Immature natural killer cell (primary cell): ENCODE data around the gene AQP11. TPM values are rescaled to one million over a fixed set of nuclear protein-coding genes. Genes with fewer than 3 reads are reported as not detected.
"Not testable (repeated sequence)": the region's sequence is repeated elsewhere in the genome, so short reads cannot be mapped to it uniquely, and the experiment has no call there.

Experiments used
- DNase-seq, 3 donors: peaks; one replicate each; pipeline ENCODE4 v3.0.0; 2022; ENCODE audit warnings: mixed read lengths in 1 of 3
- H3K27ac Mint-ChIP-seq, 6 donors: one replicate each; pipeline ENCODE4 v1.8.0; 2020; ENCODE audit warnings: mixed read lengths in 6 of 6, mild to moderate bottlenecking in 5 of 6, inconsistent platforms in 4 of 6, moderate library complexity in 3 of 6
- H3K27me3 Mint-ChIP-seq, 3 donors: one replicate each; pipeline ENCODE4 v1.8.0; 2020 to 2021; ENCODE audit warnings: low read depth in 3 of 3, mild to moderate bottlenecking in 3 of 3, mixed read lengths in 3 of 3, moderate library complexity in 3 of 3, inconsistent platforms in 1 of 3
- H3K36me3 Mint-ChIP-seq, 3 donors: one replicate each; pipeline ENCODE4 v1.8.0; 2020; ENCODE audit warnings: mixed read lengths in 3 of 3, inconsistent platforms in 2 of 3, mild to moderate bottlenecking in 2 of 3
- H3K4me1 Mint-ChIP-seq, 2 donors: one replicate each; pipeline ENCODE4 v1.8.0; 2020; ENCODE audit warnings: inconsistent platforms in 2 of 2, mild to moderate bottlenecking in 2 of 2, mixed read lengths in 2 of 2, moderate library complexity in 1 of 2
- H3K4me3 Mint-ChIP-seq, 5 donors: one replicate each; pipeline ENCODE4 v1.8.0; 2020; ENCODE audit warnings: mild to moderate bottlenecking in 5 of 5, mixed read lengths in 5 of 5, inconsistent platforms in 3 of 5, moderate library complexity in 3 of 5
- H3K9me3 Mint-ChIP-seq, 6 donors: one replicate each; pipeline ENCODE4 v1.8.0; 2020; ENCODE audit warnings: mild to moderate bottlenecking in 6 of 6, mixed read lengths in 6 of 6, inconsistent platforms in 4 of 6, moderate library complexity in 3 of 6
- polyA plus RNA-seq, 3 donors: library from polyadenylated mRNA; unstranded; fragments of 300-500 nt; fragmentation: Illumina TruSeq; gene quantifications; one replicate each; pipeline ENCODE4 v1.2.3, GENCODE V29; 2021

The AQP11 gene
- 1 to 10 TPM in 1 of 3 donors, under 1 TPM in 2; 0.58 to 1.1 (median 0.78) TPM for polyA plus RNA-seq

DNA sequence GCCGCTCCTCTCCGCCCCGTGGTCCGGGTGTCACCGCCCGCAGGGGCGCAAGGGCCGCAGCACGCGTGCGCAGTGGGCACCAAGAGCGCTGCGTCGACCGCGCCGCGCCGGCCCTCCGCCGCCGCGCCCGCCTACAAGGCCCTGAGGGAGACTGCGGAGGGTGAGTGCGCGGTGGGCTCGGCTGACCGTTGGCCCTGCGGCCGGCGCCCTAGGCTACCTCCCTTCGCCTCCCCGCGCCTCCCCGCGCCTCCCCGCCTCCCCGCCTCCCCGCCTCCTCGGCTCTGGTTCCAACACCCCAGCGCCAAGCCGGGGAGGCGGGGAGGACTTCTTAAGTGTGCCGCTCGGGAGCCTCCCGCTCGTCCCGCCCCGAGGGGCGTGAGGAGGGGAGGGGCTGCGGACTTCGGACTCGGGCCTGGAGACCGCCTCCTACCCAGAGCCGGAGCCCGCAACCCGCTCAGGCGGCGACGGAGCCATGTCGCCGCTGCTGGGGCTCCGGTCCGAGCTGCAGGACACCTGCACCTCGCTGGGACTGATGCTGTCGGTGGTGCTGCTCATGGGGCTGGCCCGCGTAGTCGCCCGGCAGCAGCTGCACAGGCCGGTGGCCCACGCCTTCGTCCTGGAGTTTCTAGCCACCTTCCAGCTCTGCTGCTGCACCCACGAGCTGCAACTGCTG lies at the start of gene AQP11:
Gene AQP11 (plus strand): TSS at position 433 of the 673 bp plus-strand sequence. CDS start 40 bp downstream, at position 473.
- peaks cover 19 to 20% of the 10 kb centered on the region in 2 donors for H3K4me1 Mint-ChIP-seq
- H3K27ac Mint-ChIP-seq, result peak within 1 kb of the TSS; percentile 50 to 75 (median 63)
- peak within 1 kb of the TSS; percentile 91 to 95 (median 92) for H3K4me3 Mint-ChIP-seq
- peak; percentile 67 to 73 (median 70) for DNase-seq
- H3K27me3 Mint-ChIP-seq, result peaks cover 0 to 9% (median 2%) of the 10 kb centered on the region in 3 donors
- no peaks in the 10 kb centered on the region for H3K36me3 Mint-ChIP-seq
- no peaks in the 10 kb centered on the region for H3K9me3 Mint-ChIP-seq

DNA sequence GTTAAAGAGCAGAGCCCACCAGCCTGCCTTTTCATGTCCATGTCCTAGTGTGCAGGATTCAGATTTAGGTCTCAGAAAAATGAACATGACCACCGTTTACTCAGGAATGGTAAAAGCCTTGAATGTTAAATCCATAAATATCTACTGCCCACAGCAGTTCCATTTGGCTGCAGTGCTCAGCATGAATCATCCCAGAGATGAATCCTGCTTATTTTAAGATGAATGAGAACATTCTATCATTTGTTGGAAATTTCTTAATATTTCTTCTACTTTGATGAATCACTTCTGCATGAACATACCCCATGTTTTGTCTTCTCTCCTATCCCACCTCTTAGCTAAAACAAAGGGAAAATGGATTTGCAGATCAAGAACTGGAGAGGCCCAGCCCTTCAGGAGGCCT lies 47.5 kb upstream of the AQP11 start:
- Mint-ChIP-seq H3K36me3 (no peaks in the 10 kb centered on the region), H3K4me3 (no peak overlapping the region), H3K9me3 (no peaks in the 10 kb centered on the region), H3K4me1 (no peaks in the 10 kb centered on the region), H3K27ac (no peak overlapping the region), H3K27me3 (peaks cover 0 to 2% (median 0%) of the 10 kb centered on the region in 3 donors)
- DNase-seq, result no peak

- Mint-ChIP-seq H3K27me3 (peaks cover 0 to 5% (median 5%) of the 10 kb centered on the region in 3 donors), H3K27ac (no peak overlapping the region), H3K4me1 (peaks cover 0 to 7% of the 10 kb centered on the region in 2 donors), H3K4me3 (no peak overlapping the region), H3K9me3 (no peaks in the 10 kb centered on the region), H3K36me3 (no peaks in the 10 kb centered on the region)
- DNase-seq, result no peak
These were observed 42.5 kb upstream of the AQP11 start for GRCh38 chr11:77547047-77547836.

- Mint-ChIP-seq H3K9me3 (no peaks in the 10 kb centered on the region), H3K27me3 (peaks cover 0 to 5% (median 5%) of the 10 kb centered on the region in 3 donors), H3K4me1 (peaks cover 0 to 7% of the 10 kb centered on the region in 2 donors), H3K4me3 (no peak overlapping the region), H3K27ac (no peak overlapping the region), H3K36me3 (no peaks in the 10 kb centered on the region)
- peak; percentile 12 to 34 (median 31) for DNase-seq
These were observed 41.7 kb upstream of the AQP11 start for GRCh38 chr11:77547863-77548551.

GRCh38 chr11:77548552-77549445 lies 41.0 kb upstream of the AQP11 start:
- Mint-ChIP-seq H3K4me3 (no peak overlapping the region), H3K9me3 (no peaks in the 10 kb centered on the region), H3K36me3 (no peaks in the 10 kb centered on the region), H3K27ac (no peak overlapping the region), H3K4me1 (peaks cover 0 to 7% of the 10 kb centered on the region in 2 donors), H3K27me3 (peaks cover 0 to 5% (median 5%) of the 10 kb centered on the region in 3 donors)
- DNase-seq, result peak in 1 of 3 donors; percentile 0

DNA sequence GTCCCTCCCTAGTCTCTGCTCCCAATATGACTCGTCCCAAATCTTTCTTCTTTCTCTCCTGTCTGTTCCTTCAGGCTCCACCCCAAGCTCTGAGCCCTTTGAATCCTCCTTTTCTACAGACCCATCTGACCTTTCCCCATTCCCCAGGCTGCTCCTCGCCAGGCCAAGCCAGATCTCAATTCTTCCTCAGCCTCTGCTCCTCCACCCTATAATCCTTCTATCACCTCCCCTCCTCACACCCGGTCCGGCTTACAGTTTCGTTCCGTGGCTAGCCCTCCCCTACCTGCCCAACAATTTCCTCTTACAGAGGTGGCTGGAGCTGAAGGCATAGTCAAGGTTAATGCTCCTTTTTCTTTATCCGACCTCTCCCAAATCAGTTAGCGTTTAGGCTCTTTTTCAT lies 38.3 kb upstream of the AQP11 start:
- H3K27me3 Mint-ChIP-seq, H3K36me3 Mint-ChIP-seq, DNase-seq, H3K4me3 Mint-ChIP-seq, H3K27ac Mint-ChIP-seq, H3K9me3 Mint-ChIP-seq, H3K4me1 Mint-ChIP-seq: not testable (repeated sequence)

DNA sequence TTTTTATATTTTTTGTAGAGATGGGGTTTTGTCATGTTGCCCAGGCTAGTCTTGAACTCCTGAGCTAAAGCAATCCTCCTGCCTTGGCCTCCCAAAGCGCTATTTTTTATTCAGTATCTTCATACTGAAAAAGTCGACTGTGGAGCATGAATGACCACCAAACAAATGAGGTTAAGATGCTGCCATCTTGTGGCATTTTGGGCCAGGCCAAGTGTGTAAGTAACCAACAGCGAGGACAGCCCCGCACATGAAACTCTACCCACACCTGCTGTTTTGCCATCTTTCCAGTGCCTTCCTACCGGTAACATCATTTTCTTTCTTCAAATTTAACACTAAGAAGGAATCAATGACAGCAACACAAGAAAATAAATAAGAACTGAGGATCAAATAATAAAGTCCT lies 32.2 kb upstream of the AQP11 start:
- H3K27ac Mint-ChIP-seq, result no peak overlapping the region
- H3K4me1 Mint-ChIP-seq, result no peaks in the 10 kb centered on the region
- H3K9me3 Mint-ChIP-seq, result no peaks in the 10 kb centered on the region
- no peaks in the 10 kb centered on the region for H3K36me3 Mint-ChIP-seq
- no peak overlapping the region for H3K4me3 Mint-ChIP-seq
- no peak for DNase-seq
- H3K27me3 Mint-ChIP-seq, result peaks cover 0 to 2% (median 0%) of the 10 kb centered on the region in 3 donors

DNA sequence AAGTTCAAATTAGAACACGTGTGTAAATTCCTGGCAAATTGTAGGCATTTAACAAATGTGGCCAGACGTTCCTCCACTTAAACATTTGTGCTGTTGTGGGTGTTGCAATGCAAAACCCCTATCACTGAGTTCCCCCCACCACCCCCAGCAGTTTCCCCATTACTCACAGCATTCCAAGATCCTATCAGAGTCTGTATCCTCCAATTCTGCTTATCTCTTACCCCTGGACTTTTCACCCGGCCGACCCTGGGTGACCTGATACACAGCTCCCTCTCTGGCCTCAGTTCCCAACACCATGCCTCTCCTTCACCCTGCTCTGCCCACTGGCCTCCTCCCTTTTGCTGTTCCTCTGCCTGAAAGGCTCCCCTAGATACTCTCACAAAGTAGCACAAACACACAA lies 31.4 kb upstream of the AQP11 start:
- H3K36me3 Mint-ChIP-seq, result no peaks in the 10 kb centered on the region
- peak overlapping the region in 1 of 6 donors; percentile 6 for H3K27ac Mint-ChIP-seq
- H3K4me1 Mint-ChIP-seq, result no peaks in the 10 kb centered on the region
- H3K27me3 Mint-ChIP-seq, result peaks cover 0 to 2% (median 0%) of the 10 kb centered on the region in 3 donors
- no peaks in the 10 kb centered on the region for H3K9me3 Mint-ChIP-seq
- DNase-seq, result no peak
- no peak overlapping the region for H3K4me3 Mint-ChIP-seq

GRCh38 chr11:77559686-77560401 lies 29.9 kb upstream of the AQP11 start:
- no peaks in the 10 kb centered on the region for H3K36me3 Mint-ChIP-seq

DNA sequence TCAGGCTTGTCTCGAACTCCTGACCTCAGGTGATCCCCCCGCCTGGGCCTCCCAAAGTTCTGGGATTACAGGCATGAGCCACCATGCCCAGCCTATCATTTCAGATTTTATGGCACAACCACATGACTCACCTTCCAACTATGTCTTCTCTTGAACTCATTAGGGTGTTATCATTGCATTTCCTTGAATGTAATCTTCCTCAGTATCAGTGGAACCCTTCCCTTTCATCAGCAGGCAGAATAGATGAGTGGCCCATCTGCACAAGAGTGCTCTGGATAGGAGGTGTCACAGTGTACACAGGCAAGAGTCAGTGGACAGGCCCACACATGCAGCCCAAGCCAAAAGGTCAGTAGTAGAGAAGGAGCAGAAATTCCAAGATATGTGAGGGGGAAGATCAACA lies 29.1 kb upstream of the AQP11 start:
- peaks cover 0 to 2% (median 2%) of the 10 kb centered on the region in 3 donors for H3K27me3 Mint-ChIP-seq
- peaks cover 0 to 3% (median 0%) of the 10 kb centered on the region in 6 donors for H3K9me3 Mint-ChIP-seq
- no peak overlapping the region for H3K27ac Mint-ChIP-seq
- no peaks in the 10 kb centered on the region for H3K36me3 Mint-ChIP-seq
- no peak overlapping the region for H3K4me3 Mint-ChIP-seq
- no peaks in the 10 kb centered on the region for H3K4me1 Mint-ChIP-seq
- DNase-seq, result no peak

More at GRCh38 chr11:77559686-77560401, 29.9 kb upstream of the AQP11 start:
- DNase-seq, result no peak
- Mint-ChIP-seq H3K9me3 (peaks cover 0 to under 1% (median 0%) of the 10 kb centered on the region in 6 donors), H3K4me3 (no peak overlapping the region), H3K27me3 (peaks cover 0 to 2% (median 2%) of the 10 kb centered on the region in 3 donors), H3K4me1 (no peaks in the 10 kb centered on the region), H3K27ac (no peak overlapping the region)

DNA sequence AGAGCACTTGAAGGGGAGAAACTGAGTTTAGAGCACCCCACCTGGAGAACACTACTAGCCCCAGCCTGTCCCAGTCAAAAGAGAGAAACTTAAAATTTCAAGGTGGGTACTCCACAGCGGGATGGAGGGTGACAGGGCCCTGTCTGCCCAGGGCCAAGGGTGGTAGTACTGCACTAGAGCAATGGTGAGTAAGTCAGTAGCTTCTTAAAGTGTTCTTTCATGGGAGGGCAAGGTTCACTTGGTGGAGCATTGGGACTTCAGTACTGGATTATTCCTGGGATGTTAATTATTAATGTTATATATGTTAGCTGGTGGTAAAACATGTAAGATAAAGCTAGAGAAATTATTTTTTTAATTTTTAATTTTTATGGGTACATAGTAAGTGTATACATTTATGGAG lies 28.5 kb upstream of the AQP11 start:
- DNase-seq, result no peak
- H3K27me3 Mint-ChIP-seq, result peaks cover 1 to 2% (median 2%) of the 10 kb centered on the region in 3 donors
- H3K9me3 Mint-ChIP-seq, result peaks cover 0 to 3% (median 0%) of the 10 kb centered on the region in 6 donors
- H3K27ac Mint-ChIP-seq, result no peak overlapping the region
- H3K4me1 Mint-ChIP-seq, result no peaks in the 10 kb centered on the region
- no peaks in the 10 kb centered on the region for H3K36me3 Mint-ChIP-seq
- H3K4me3 Mint-ChIP-seq, result no peak overlapping the region

GRCh38 chr11:77568306-77568705 lies 21.4 kb upstream of the AQP11 start:
- Mint-ChIP-seq H3K9me3 (peaks cover 0 to 3% (median 0%) of the 10 kb centered on the region in 6 donors), H3K4me3 (no peak overlapping the region), H3K27me3 (peaks cover 0 to 9% (median 2%) of the 10 kb centered on the region in 3 donors), H3K27ac (no peak overlapping the region), H3K4me1 (no peaks in the 10 kb centered on the region), H3K36me3 (no peaks in the 10 kb centered on the region)
- no peak for DNase-seq
